Bone marrow (tissue), 2 donors: ENCODE results near the gene CLEC16A.

Experiments used
- DNase-seq, 2 donors: peaks; one replicate each; lab custom pipeline; 2025; lab: John Stamatoyannopoulos, UW

Gene CLEC16A

GRCh38 chr16:11060842-11061241 lies 116.5 kb downstream of the CLEC16A start:
- DNase-seq: no peak

DNA sequence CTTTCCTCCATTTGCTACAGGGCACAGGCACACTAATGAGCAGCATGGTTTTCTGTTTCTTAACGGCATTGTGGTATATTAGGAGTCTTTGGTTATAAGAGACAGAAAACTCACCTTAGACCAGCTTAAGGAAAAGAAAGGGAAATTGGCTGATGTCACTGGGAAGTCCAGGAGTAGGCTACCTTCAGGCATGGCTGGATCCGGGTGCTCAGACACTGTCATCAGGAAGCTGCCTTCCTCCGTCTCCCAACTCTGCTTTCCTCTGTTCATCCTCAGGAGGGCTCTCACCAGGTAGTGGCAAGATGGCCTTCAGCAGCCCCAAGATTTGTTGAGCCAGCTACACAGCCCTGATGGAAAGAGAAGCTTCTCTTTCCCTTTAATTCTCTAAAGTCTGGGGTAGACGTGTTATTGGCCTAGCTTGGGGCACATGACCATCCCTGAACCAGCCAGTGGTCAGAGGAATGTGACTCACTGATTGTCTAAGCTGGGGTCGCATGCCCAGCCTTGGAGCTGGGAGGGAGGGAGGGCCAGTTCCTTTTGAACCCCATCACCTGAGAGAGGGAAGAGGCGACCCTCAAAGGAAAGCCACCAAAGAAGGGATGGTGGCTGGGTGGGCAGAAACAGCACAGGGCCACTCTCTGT lies 117.4 kb downstream of the CLEC16A start:
- DNase-seq: no peak

DNA sequence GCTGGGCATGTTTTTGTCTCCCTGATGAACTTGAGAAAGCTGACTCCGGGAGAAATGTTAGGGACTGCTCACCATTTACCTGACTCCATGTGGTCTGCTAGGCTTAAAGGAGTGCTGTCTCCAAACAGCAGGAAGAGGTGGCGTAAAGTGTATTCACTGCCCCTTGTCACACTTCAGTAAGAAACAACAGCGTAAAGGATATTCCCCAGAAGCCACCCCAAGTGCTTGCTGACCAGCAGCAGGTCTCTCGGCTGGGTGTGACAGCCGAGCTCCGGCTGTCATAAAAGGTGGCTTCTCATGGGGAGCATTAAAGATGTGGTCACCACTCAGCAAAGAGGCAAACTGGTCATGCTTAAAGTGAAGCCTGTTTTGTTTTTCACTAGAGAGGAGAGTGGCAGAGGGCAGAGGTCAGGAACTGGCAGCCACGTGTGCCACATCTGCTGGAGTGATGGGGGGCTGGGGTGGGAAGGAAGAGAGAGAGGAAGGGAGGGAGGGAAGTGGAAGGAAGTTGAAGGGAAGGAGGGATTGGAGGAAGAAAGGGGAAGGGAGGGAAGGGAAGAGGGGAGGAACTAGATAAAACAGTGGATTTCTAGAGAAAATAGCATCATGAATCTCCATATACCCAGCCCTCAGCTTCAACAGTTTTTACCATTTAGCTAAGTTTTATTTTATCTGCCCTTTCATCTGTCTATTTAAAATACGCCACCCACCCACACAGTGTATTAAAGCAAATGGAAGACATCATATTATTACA lies 119.3 kb downstream of the CLEC16A start:
- DNase-seq: no peak

- DNase-seq: no peak
These were observed 119.8 kb downstream of the CLEC16A start for GRCh38 chr16:11064202-11064540.

- no peak for DNase-seq
These were observed 120.5 kb downstream of the CLEC16A start for GRCh38 chr16:11064851-11065250.

GRCh38 chr16:11066261-11066870 lies 122.0 kb downstream of the CLEC16A start:
- no peak for DNase-seq

GRCh38 chr16:11067266-11067665 lies 122.9 kb downstream of the CLEC16A start:
- DNase-seq: no peak

- no peak for DNase-seq
These were observed 123.4 kb downstream of the CLEC16A start for GRCh38 chr16:11067697-11068141.

DNA sequence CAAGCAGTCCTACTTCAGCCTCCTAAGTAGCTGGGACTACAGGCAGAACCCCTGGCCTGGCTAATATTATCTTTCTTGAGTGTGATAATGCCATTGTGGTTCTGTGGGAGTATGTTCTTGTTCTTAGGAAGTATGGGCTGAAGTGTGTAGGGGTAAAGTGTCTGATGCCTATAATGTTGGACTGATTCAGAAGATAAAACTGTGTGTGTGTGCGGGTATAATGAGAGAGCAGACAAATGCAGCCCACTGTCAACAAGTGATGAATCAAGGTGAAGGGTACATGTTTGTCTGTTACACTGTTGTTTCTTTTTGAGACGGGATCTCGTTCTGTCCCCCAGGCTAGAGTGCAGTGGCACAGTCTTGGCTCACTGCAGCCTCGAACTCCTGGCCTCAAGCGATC lies 127.5 kb downstream of the CLEC16A start:
- DNase-seq: no peak

- no peak for DNase-seq
These were observed 128.2 kb downstream of the CLEC16A start for GRCh38 chr16:11072420-11073153.

DNA sequence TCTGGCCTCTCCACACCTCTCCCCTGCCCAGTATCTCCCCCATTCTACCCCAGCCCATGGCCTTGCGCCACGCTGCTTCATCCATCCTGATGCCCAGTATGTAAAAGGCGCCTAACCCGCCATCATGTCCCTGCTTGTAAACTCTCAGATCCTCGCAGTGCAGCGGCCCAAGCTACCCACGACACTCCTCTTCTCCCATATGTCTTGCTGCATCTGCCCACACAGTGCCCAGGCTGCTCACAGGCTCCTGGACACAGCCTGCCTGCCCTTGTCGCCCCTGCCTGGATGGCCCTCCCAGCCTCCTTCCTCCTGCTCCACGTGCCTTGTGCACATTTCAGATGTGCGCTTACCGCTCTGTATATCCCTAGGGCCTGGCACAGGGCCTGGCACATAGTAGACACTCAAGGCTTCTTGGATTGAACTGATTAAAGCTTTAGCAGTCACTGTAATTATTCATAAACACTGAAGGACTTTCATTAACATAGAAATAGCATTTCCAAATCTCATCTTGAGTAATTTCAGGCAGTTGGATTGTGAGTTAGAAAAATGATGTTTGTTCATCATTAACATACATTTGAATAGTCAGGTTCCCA lies 129.1 kb downstream of the CLEC16A start:
- no peak for DNase-seq

DNA sequence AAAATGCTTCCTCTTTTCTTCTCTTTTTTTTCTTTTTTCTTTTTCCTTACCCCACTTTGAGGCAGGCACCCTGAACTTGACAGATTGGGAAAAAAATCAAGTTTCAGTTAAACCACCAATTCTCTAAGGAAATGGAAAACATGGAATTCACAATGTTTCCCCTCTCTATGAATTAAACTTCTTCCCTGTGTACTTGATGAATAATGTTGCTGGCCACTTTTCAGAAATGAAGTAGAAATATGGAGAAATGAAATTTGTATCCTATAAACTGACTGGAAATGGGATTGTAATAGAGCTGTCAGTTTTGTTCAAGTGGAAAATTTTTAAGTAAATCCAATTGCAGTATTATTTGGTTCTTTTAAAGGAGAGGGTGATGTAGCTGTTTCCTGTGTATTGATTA lies 129.8 kb downstream of the CLEC16A start:
- DNase-seq: no peak

GRCh38 chr16:11075163-11075562 lies 130.8 kb downstream of the CLEC16A start:
- no peak for DNase-seq

- DNase-seq: no peak
These were observed 132.1 kb downstream of the CLEC16A start for GRCh38 chr16:11076259-11077018.

DNA sequence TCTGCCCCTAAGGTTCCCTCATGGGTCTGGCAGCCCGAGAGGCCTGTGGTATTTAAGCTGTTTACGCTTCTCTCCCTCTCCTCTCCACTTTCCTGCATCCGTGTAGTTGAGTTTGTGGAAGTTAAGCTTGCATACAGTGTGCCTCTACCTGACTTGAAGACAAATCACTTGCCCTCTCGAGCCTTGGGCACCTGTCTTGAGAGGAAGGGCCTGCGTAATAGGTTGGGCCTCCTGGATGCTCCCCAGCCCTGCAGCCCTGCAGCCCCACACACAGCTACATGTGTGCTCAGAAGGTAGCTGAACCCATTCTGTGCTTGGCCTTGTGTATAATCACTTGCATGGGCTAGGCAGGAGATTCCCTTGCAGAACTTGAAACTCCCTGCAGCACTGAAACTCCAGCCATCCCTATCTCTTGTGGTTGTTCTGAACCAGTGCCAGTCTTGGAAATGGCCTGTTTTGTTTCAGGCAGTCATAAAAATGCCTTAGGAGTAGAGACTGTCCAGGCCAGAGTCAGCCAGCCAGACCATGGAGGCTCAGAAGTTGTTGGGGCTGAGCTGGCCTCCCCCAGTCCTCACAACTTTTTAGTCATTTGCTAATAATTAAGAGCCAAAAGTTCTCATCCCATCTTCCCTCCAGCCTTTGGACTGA lies 134.6 kb downstream of the CLEC16A start:
- no peak for DNase-seq

DNA sequence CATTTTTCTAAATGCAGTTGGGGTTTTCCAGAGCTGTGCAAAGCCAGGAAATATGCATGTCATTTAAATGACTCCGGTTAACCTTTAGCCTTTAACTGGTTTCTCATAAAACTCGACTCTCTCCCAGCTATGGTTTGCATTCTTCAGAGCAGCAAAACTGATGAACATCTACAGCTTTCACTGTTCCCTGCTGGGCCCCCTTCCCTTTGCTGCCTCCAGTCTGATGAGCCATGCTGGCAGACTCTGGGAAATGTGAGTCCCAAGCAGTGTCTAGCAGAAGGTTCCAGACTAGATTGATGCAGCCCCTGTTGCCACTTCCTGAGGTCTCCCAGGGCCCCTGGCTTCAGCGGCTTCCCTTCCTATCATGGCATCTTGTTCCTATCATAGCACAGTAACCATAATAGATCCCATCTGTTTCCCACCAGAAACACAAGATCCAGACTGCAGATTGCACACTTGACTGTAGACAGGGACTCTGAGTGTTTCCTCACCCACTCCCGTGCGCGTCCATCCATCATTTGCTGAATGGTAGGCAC lies 135.4 kb downstream of the CLEC16A start:
- DNase-seq: no peak

GRCh38 chr16:11080327-11080967 lies 136.1 kb downstream of the CLEC16A start:
- no peak for DNase-seq

DNA sequence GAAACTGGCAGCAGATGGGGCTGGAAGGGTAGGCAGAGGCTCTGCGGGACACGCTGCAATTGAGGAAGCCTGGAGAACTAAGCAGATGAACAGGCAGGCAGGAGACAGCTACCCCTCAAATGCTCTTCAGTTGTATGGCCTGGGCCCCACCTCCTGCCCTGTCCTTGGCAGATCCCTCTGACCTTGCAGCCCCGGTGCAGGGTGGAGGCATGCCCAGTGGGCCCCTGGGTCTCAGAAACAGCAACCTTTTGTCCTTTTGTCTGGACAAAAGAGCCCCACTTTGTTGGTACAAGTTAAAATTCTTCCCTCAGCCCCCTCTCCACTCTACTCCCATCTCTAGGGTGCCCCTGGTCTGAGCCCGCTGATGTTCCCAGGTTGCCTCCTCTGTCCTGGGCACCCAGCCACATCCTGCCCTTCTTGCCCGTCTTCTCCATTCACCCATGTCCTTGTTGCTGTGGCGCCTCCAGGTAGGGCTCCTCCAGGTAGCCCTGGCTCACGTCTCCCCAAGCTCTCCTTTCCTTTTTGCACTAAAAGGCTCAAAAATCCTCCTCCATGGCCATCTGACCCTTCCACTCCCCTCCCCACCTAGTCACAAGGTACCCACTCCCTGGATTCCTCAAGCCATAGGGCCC lies 136.8 kb downstream of the CLEC16A start:
- no peak for DNase-seq

DNA sequence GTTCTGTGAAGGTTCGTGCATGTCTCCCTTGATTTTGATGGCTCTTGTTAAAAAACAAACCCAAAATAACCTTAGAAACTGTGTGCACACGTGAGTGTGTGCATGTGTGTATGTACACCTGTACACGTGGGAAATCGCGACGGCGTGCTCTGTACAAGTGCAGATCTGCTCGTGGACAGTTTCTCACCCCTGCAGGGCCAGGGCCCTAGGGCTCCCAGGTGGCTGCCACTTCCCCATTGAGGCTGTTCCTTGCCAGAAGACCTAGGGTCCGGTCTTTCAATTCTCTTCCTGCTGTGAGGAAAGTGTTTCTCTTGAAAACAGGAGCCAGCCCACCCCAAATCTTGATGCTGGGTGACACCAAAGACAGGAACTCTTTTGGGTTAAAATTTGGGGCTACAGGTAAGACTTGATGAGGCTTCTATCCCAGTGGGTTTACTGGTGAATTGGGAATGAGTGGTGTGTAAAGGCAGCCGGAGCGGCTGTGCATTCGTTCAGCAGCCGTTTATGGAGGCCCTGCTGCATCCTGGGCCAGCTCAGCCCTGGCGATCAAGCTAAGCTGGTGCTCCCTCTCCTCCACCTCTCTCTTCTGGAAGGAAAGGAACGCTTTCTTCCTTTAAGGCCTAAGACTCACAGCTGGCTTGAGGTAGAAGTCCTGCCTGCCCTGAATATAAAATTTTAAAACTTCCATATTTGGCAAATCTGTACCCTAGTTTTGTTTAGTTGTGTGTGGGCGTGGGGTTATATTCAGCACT lies 137.9 kb downstream of the CLEC16A start:
- no peak for DNase-seq
